Endothelial cell (in vitro differentiated cells): ENCODE measurements around the gene MAGI2. TPM values are rescaled to one million over a fixed set of nuclear protein-coding genes. Genes with fewer than 3 reads are reported as not detected.

Experiments
- DNase-seq: peaks from one replicate; pipeline ENCODE4 v3.0.0; 2021; ENCODE audit warnings: low spot score
- H3K27ac Mint-ChIP-seq: one replicate; pipeline ENCODE4 v1.8.0; 2021; ENCODE audit warnings: mixed read lengths, inconsistent platforms; ENCODE audit not compliant: unreplicated experiment
- H3K27me3 Mint-ChIP-seq: one replicate; pipeline ENCODE4 v1.8.0; 2021; ENCODE audit warnings: mild to moderate bottlenecking, moderate library complexity, mixed read lengths, inconsistent platforms; ENCODE audit not compliant: unreplicated experiment
- H3K36me3 Mint-ChIP-seq: one replicate; pipeline ENCODE4 v1.8.0; 2021; ENCODE audit warnings: mild to moderate bottlenecking, low read depth, mixed read lengths, inconsistent platforms; ENCODE audit not compliant: unreplicated experiment
- H3K4me1 Mint-ChIP-seq: one replicate; pipeline ENCODE4 v1.8.0; 2021; ENCODE audit warnings: mild to moderate bottlenecking, mixed read lengths, inconsistent platforms; ENCODE audit not compliant: unreplicated experiment
- H3K4me3 Mint-ChIP-seq: one replicate; pipeline ENCODE4 v1.8.0; 2021; ENCODE audit warnings: mild to moderate bottlenecking, mixed read lengths, inconsistent platforms; ENCODE audit not compliant: unreplicated experiment
- H3K9me3 Mint-ChIP-seq: one replicate; pipeline ENCODE4 v1.8.0; 2021; ENCODE audit warnings: mixed read lengths, inconsistent platforms; ENCODE audit not compliant: unreplicated experiment
- CTCF ChIP-seq: fragments of 200-600 bp; sonication (generic); IDR thresholded peaks from one replicate; pipeline ENCODE4 v1.5.0; 2021; ENCODE audit warnings: antibody characterized with exemption; ENCODE audit not compliant: unreplicated experiment
- total RNA-seq: library from RNA; stranded (reverse); fragmentation: NEBNext Ultra II Directional; extraction: Animal tissue kit (Norgen Biotek cat#: 25700); gene quantifications from one replicate; pipeline ENCODE4 v1.2.1, GENCODE V29; 2021; ENCODE audit not compliant: unreplicated experiment

MAGI2 gene
- total RNA-seq, 1 donor from 2014 or later, result 6.3 TPM

DNA sequence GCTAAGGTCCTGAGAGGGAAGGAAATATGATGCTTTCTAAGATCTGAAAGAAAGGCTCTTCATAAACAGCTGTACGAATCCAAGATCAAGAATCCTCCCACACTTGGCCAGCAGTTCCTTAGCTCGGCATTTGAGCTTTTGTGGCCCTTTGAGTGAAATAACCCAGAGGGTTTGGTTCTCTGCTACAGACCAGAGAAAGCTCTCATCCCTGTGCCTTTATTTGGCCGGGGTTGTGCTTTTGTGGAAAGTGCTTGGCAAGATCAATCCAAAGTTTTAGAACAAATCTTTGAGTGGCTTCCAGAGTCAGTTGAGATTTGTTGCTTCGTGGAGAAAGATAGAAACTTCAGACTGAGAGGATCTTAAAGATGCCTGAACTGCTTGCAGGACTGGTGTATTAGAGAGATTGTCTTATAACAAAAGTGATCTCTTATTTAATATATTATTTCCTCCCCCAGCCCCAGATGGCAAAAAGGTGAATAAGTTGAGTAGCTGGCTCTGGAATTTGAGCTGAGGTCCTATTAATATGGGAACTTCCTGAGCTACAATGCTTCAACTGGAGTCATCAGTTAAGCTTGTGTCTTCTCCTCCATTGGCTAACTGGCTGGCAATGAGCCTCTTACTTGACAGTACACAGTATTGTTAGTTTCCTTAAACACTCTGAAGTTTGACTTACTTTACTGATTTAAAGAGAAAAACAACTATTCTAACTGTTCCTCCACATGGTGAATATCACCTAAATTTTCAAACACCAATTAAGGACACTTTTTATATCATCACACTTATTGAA, 687.3 kb downstream of the MAGI2 start:
- no peaks in the 10 kb centered on the region for H3K9me3 Mint-ChIP-seq
- peaks cover 7% of the 10 kb centered on the region for H3K4me1 Mint-ChIP-seq
- H3K27ac Mint-ChIP-seq, result no peak overlapping the region
- TF ChIP-seq CTCF, result no peak
- no peak overlapping the region for H3K4me3 Mint-ChIP-seq
- H3K36me3 Mint-ChIP-seq, result no peaks in the 10 kb centered on the region
- DNase-seq, result no peak
- H3K27me3 Mint-ChIP-seq, result no peaks in the 10 kb centered on the region

DNA sequence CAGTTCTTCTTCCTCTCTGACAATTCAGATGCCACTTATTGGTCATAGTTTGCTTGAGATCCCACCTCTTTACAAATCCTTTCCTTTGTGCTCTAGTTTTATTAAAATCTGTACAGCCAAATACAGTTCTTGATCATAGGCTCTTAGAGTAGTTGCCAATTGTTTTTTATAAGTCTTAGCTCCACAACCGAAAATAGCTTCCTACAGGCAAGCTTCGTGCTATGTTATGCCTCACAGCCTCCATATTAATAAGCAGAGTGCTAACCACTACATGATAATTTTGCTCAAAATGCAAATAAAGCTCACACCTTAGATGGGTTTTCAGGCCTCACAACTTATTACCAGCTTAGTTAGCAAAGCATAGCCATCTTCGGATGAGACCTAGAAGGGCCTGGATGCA, 688.9 kb downstream of the MAGI2 start:
- TF ChIP-seq CTCF, result no peak
- no peaks in the 10 kb centered on the region for H3K4me1 Mint-ChIP-seq
- no peak overlapping the region for H3K4me3 Mint-ChIP-seq
- H3K36me3 Mint-ChIP-seq, result no peaks in the 10 kb centered on the region
- no peak for DNase-seq
- no peaks in the 10 kb centered on the region for H3K27me3 Mint-ChIP-seq
- H3K27ac Mint-ChIP-seq, result no peak overlapping the region
- H3K9me3 Mint-ChIP-seq, result no peaks in the 10 kb centered on the region

GRCh38 chr7:78762625-78763024, 690.8 kb downstream of the MAGI2 start:
- Mint-ChIP-seq H3K9me3 (no peaks in the 10 kb centered on the region), H3K4me3 (no peak overlapping the region)

DNA sequence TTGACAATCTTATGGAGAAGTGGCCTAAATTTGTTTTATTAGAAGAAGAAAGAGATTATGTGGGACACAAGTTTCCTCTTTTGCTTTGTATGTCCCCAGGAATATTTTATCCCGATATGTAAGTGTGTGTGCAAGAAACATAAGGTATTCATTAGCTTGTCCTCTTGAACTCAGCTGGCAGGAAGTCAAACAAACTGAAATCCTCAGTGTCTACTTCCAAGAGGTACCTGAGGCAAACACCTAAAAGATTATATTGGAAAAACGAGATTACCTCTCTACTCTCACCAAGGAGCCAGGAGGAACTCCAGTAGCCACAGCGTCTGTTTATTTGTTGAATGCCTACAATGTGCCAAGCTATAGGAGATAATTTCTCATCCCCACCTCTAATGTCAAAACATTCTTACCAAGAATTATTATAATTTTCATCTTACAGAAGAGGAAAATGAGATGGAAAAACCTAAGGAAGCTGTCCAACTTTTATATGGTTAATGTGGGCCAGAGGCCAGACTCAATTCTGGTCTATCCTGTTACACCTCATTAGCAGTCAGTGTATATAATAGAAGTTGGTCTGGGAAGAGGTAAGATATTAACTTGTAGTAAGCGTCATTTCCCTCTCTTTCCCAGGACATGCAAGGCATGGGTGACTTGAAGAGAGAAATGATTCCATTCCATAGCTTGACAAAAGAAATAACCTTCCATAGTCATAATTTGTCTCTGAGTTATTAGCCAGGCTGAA, 692.7 kb downstream of the MAGI2 start:
- H3K4me1 Mint-ChIP-seq, result no peaks in the 10 kb centered on the region
- DNase-seq, result no peak
- no peak overlapping the region for H3K4me3 Mint-ChIP-seq
- peaks cover 1% of the 10 kb centered on the region for H3K27me3 Mint-ChIP-seq
- no peak overlapping the region for H3K27ac Mint-ChIP-seq
- TF ChIP-seq CTCF, result no peak
- no peaks in the 10 kb centered on the region for H3K9me3 Mint-ChIP-seq
- H3K36me3 Mint-ChIP-seq, result no peaks in the 10 kb centered on the region

More at GRCh38 chr7:78762625-78763024, 690.8 kb downstream of the MAGI2 start:
- Mint-ChIP-seq H3K4me1 (no peaks in the 10 kb centered on the region), H3K36me3 (no peaks in the 10 kb centered on the region), H3K27me3 (peaks cover 1% of the 10 kb centered on the region), H3K27ac (no peak overlapping the region)
- TF ChIP-seq CTCF, result no peak
- DNase-seq, result no peak

DNA sequence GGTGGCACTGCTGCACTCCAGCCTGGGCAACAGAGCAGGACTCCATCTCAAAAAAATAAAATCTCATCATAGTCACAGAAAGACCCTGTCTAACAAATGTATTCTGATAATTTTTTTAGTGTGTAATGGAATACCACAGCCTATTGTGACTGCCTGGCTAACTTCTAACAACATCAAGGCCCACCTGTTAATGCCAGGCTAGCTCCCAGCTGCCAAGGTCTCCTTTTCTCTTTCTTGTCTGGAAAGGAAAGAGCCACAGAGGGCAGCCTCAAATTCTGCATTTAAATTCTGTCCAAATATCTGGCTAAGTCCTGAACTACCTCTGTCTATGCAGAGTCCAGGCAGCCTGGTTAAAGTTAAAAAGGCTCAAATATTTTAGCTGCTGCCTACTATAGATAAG, 700.9 kb downstream of the MAGI2 start:
- Mint-ChIP-seq H3K9me3 (no peaks in the 10 kb centered on the region), H3K4me1 (no peaks in the 10 kb centered on the region)
- no peak for DNase-seq

More for the DNA sequence above, 700.9 kb downstream of the MAGI2 start:
- no peaks in the 10 kb centered on the region for H3K27me3 Mint-ChIP-seq
- no peaks in the 10 kb centered on the region for H3K36me3 Mint-ChIP-seq
- H3K4me3 Mint-ChIP-seq, result no peak overlapping the region
- no peak for TF ChIP-seq CTCF
- no peak overlapping the region for H3K27ac Mint-ChIP-seq
